Measurements from ENCODE around the gene SEPTIN2. TPM values are rescaled to one million over a fixed set of nuclear protein-coding genes. Genes with fewer than 3 reads are reported as not detected.
"Not testable (repeated sequence)": the region's sequence is repeated elsewhere in the genome, so short reads cannot be mapped to it uniquely, and the experiment has no call there.

Gene SEPTIN2
- total RNA-seq, 1 donor from 2014 or later: 264 TPM

DNA sequence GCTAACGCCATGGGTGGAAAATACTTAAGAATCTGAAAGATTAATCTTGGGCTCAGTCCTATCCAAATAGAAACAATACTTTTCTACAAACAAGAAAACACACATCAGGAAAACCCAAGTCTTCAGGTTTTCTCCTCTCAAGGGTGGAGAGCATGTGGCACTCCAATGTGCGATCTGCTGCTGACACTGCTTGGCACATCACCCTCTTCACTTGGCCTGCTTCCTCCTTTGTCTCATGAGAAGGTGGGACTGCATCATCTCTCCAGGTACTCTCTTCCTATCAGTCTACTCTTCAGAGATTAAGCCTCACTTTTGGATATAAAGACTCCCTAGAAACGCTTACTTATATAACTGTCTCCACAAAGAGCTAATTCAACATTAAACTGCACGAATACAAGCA, 26.7 kb upstream of the SEPTIN2 start:
- intact Hi-C loops (cut with DNase I): no loop called here
- Histone ChIP-seq H3K4me3 (no peak overlapping the region), H3K4me1 (no peaks in the 10 kb centered on the region), H3K27me3 (no peaks in the 10 kb centered on the region), H3K36me3 (no peaks in the 10 kb centered on the region), H3K27ac (no peak overlapping the region), H3K9me3 (no peaks in the 10 kb centered on the region)
- TF ChIP-seq, protein P1, sequence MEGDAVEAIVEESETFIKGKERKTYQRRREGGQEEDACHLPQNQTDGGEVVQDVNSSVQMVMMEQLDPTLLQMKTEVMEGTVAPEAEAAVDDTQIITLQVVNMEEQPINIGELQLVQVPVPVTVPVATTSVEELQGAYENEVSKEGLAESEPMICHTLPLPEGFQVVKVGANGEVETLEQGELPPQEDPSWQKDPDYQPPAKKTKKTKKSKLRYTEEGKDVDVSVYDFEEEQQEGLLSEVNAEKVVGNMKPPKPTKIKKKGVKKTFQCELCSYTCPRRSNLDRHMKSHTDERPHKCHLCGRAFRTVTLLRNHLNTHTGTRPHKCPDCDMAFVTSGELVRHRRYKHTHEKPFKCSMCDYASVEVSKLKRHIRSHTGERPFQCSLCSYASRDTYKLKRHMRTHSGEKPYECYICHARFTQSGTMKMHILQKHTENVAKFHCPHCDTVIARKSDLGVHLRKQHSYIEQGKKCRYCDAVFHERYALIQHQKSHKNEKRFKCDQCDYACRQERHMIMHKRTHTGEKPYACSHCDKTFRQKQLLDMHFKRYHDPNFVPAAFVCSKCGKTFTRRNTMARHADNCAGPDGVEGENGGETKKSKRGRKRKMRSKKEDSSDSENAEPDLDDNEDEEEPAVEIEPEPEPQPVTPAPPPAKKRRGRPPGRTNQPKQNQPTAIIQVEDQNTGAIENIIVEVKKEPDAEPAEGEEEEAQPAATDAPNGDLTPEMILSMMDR (IDR thresholded peaks at IDR 0.05): no peak
- DNase-seq (no peak), ATAC-seq (no peak)

DNA sequence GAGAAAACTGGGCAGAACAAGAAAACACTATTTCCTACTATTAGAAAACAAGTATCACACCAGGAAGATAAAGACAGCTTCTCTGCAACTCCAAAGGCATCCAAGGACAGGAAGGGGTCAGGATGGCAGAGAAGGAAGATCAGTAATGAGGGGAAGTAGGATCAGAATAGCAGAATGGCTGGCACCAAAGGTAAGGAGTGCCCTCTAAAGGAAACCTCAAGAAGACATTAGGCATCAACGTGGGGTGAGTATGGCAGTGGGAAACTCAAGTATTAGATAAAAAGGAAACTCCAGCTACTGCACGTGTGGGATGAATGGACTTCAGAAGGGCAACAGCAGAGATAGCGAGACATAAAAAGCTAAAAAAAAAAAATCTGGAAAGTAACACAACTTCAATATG, 26.1 kb upstream of the SEPTIN2 start:
- ATAC-seq (no peak), DNase-seq (no peak)
- intact Hi-C loops (cut with DNase I): no loop called here
- no peaks in the 10 kb centered on the region for H3K4me1 ChIP-seq
- TF ChIP-seq, protein P1 (IDR thresholded peaks at IDR 0.05): no peak
- H3K27ac ChIP-seq: no peak overlapping the region
- H3K36me3 ChIP-seq: no peaks in the 10 kb centered on the region
- H3K9me3 ChIP-seq: no peaks in the 10 kb centered on the region
- H3K27me3 ChIP-seq: no peaks in the 10 kb centered on the region
- no peak overlapping the region for H3K4me3 ChIP-seq

DNA sequence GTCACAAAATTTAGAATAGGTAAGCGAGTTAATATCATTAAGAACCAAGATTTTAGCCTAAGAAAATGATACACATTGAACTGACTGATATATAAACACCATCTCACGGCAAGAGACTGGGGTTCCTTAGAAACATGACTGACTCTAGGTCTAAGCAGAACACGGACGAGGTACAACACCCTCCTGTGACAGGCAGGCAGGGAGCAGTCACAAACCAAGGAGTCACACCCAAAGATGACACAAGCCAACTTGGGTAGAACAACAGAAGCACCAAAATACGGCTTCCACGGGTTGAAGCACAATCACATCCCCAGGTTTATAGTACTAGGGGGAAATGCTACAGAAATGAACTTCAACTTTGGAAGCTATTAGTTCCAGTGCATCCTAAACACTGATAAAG, 24.6 kb upstream of the SEPTIN2 start:
- Histone ChIP-seq H3K27ac (no peak overlapping the region), H3K9me3 (no peaks in the 10 kb centered on the region), H3K27me3 (no peaks in the 10 kb centered on the region), H3K36me3 (no peaks in the 10 kb centered on the region), H3K4me1 (no peaks in the 10 kb centered on the region), H3K4me3 (no peak overlapping the region)
- TF ChIP-seq, protein P1 (IDR thresholded peaks at IDR 0.05): no peak
- intact Hi-C loops (cut with DNase I): no loop called here
- DNase-seq (no peak), ATAC-seq (no peak)

DNA sequence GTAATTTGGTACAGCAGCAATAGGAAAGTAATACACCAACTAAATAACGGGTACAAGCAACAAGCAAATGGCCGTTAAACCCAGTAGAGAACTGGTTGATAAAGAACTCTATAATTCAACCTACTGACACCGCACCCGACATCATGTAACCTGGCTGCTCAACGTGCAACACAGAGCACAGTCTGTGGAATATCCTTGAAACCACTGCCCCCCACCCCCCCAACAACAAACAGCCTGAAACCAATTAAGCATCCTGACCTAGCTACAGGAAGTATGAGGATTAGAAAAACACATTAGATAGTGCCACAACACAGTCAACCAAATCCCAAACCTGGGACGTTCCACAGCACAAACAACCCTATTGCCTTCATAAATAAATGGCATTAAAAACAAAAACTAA, 23.7 kb upstream of the SEPTIN2 start:
- no peaks in the 10 kb centered on the region for H3K4me1 ChIP-seq
- no peaks in the 10 kb centered on the region for H3K9me3 ChIP-seq
- intact Hi-C loops (cut with DNase I): no loop called here
- TF ChIP-seq, protein P1 (IDR thresholded peaks at IDR 0.05): no peak
- no peak overlapping the region for H3K27ac ChIP-seq
- H3K27me3 ChIP-seq: no peaks in the 10 kb centered on the region
- no peak for DNase-seq
- no peak for ATAC-seq
- H3K4me3 ChIP-seq: no peak overlapping the region
- H3K36me3 ChIP-seq: no peaks in the 10 kb centered on the region

DNA sequence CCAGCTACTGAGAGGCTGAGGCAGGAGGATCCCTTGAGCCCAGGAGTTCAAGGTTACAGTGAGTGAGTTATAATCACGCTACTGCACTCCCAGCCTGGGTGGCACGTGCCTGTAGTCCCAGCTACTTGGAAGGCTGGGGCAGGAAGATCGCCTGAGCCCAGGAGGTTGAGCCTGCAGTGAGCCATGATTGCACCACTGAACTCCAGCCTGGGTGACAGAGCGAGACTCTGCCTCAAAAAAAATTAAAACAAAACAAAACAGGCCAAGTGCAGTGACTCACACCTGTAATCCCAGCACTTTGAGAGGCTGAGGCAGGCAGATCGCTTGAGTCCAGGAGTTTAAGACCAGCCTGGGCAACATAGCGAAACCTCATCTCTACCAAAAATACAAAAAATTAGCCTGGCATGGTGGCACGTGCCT, 22.3 kb upstream of the SEPTIN2 start:
- ATAC-seq; H3K9me3 ChIP-seq; H3K4me1 ChIP-seq; H3K27me3 ChIP-seq; H3K4me3 ChIP-seq; H3K36me3 ChIP-seq; intact Hi-C loops (cut with DNase I); DNase-seq; H3K27ac ChIP-seq: not testable (repeated sequence)

DNA sequence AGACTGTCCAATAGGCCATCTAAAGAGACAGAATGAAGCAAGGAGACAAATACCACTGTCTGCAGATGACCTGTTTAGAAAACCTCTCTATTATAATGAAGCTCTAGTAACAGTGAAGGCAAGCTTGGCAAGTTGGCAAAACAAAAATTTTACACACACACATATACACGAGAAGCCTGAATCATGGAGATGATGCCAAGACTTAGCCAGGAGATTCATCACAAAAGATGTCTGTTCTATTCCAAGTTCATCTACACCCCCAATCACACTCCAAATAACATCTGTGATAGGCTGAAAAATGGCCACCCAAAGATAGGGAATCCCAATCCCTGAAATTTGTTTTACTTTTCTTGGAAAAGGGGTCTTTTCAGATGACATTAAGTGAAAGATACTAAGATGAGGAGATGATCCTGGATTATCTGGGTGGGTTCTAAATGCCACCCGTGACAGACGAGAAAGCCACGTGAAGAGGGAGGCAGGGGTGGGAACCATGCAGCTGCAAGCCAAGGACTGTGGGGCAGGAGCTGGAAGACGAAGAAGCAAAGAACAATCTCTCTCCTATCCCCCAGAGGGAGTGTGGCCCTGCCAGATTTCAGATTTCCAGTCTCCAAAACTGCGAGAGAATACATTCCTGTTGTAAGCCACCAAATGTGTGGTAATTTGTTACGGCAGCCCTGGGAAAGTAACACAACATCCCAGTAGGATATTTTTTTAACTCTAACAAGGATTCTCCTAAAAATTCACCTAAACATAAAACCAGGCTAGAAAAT, 20.2 kb upstream of the SEPTIN2 start:
- intact Hi-C loops (cut with DNase I): no loop called here
- Histone ChIP-seq H3K36me3 (no peaks in the 10 kb centered on the region), H3K27ac (no peak overlapping the region), H3K9me3 (no peaks in the 10 kb centered on the region), H3K27me3 (no peaks in the 10 kb centered on the region), H3K4me3 (no peak overlapping the region), H3K4me1 (no peaks in the 10 kb centered on the region)
- ATAC-seq: no peak
- no peak for DNase-seq
- TF ChIP-seq, protein P1 (IDR thresholded peaks at IDR 0.05): no peak

All from upper lobe of right lung (tissue), 1 donor.